ENCODE measurements around the gene APOL6. TPM values are rescaled to one million over a fixed set of nuclear protein-coding genes. Genes with fewer than 3 reads are reported as not detected.
A peak's percentile ranks its signal among the peaks of the same experiment; 100 is the strongest.

Gene APOL6
- polyA plus RNA-seq, 2 of the 4 experiments (the other 2 are of a cell fraction), result 1.3 to 2.7 TPM

GRCh38 chr22:35630387-35630793 is 17.9 kb upstream of the APOL6 start:
- DNase-seq (ENCODE audit: low read depth in 1 of 2, low spot score in 1 of 2), result peak; percentile 41 to 66
- Histone ChIP-seq H3K4me1 (peaks cover 36% of the 10 kb centered on the region), H3K4me3 (no peak overlapping the region), H3K27ac (peak overlapping the region; percentile 89 to 99), H3K9me3 (no peaks in the 10 kb centered on the region), H3K4me2 (peak overlapping the region; percentile 88)
- CTCF ChIA-PET, result interaction anchor here (0.9 to 2.7 kb wide), 7 partner anchors 15 to 494 kb away, joined by 3 to 12 read pairs (median 5); partner anchors contain the start of gene APOL6
- FAIRE-seq, result no peak
- POLR2A ChIA-PET, result interaction anchor here (0.6 to 1.5 kb wide), 2 partner anchors 35 to 399 kb away, joined by 5 to 7 read pairs; partner anchors contain the start of gene RBFOX2
- TF ChIP-seq USF2 (IDR thresholded peaks at IDR 0.05), result 0 out of 2 replicates have a peak, but pooled peaks have one; percentile 11
- TF ChIP-seq ZSCAN20 (CRISPR knock-in tag; IDR thresholded peaks at IDR 0.05), result no peak
- TF ChIP-seq ZFP36 (IDR thresholded peaks at IDR 0.05; ENCODE audit: borderline replicate concordance, partially characterized antibody), result no peak
- ATAC-seq, result peak; percentile 10 to 40; a peak in 5 of 6 replicates
- 76% methylated on average over 4 of the region's 4 CpGs for WGBS (ENCODE audit: missing lambda C conversion rate)

- TF ChIP-seq HDAC2 (IDR thresholded peaks at IDR 0.05), result no peak
- no peak for TF ChIP-seq POLR2AphosphoS2 (conservative IDR thresholded peaks at IDR 0.05; ENCODE audit: low read length)
- no peak for TF ChIP-seq PBX3 (IDR thresholded peaks at IDR 0.05)
- TF ChIP-seq CBX2 (IDR thresholded peaks at IDR 0.05; ENCODE audit: borderline replicate concordance, low read depth), result no peak
- no peak for TF ChIP-seq KDM5A (IDR thresholded peaks at IDR 0.05)
- no peak for TF ChIP-seq CEBPB (IDR thresholded peaks at IDR 0.05)
- no peak for TF ChIP-seq CHD4 (IDR thresholded peaks at IDR 0.05; ENCODE audit: borderline replicate concordance)
- no peak for TF ChIP-seq PHF8 (IDR thresholded peaks at IDR 0.05; ENCODE audit: borderline replicate concordance, low read depth)
- 91% methylated on average over 9 of the region's 9 CpGs for WGBS (ENCODE audit: missing lambda C conversion rate)
- no peaks in the 10 kb centered on the region for H3K9me3 ChIP-seq
- H3K4me1 ChIP-seq, result peaks cover 36% of the 10 kb centered on the region
- peak overlapping the region; percentile 89 to 99; a peak in 5 of 6 replicates for H3K27ac ChIP-seq
- H3K4me3 ChIP-seq, result no peak overlapping the region
- ATAC-seq, result no peak
- no peak for FAIRE-seq
- no peak overlapping the region for H3K4me2 ChIP-seq
- CTCF ChIA-PET, result interaction anchor here (0.8 to 2.7 kb wide), 16 partner anchors 10 to 493 kb away, joined by 3 to 12 read pairs (median 4); partner anchors contain the start of gene APOL6
- no peak for DNase-seq (ENCODE audit: low read depth in 1 of 2, low spot score in 1 of 2)
- POLR2A ChIA-PET, result interaction anchor here (1.5 kb wide), 1 partner anchor 398 kb away, joined by 5 read pairs; the partner anchor contains the start of gene RBFOX2
Observed at GRCh38 chr22:35630891-35631290, 17.4 kb upstream of the APOL6 start.

GRCh38 chr22:35631597-35631996 is 16.6 kb upstream of the APOL6 start:
- WGBS (ENCODE audit: missing lambda C conversion rate), result 54% methylated on average over 5 of the region's 5 CpGs
- peak overlapping the region in 1 of 2 experiments; percentile 99; a peak in 2 of 6 replicates for H3K27ac ChIP-seq
- ChIA-PET CTCF (interaction anchor here (0.7 to 2.7 kb wide), 17 partner anchors 11 to 493 kb away, joined by 3 to 12 read pairs (median 4); partner anchors contain the start of gene APOL6), POLR2A (interaction anchor here (0.5 to 0.6 kb wide), 2 partner anchors 163 to 252 kb away, joined by 3 to 5 read pairs; no protein-coding TSS in a partner anchor)
- H3K4me2 ChIP-seq, result no peak overlapping the region
- peaks cover 29% of the 10 kb centered on the region for H3K4me1 ChIP-seq
- DNase-seq (ENCODE audit: low read depth in 1 of 2, low spot score in 1 of 2), result peak; percentile 40 to 81
- peak in 1 of 2 experiments; percentile 34; a peak in 3 of 6 replicates for ATAC-seq
- no peak for TF ChIP-seq CHD4 (IDR thresholded peaks at IDR 0.05; ENCODE audit: borderline replicate concordance)
- TF ChIP-seq RAD21 (conservative IDR thresholded peaks at IDR 0.05 in 1 of 2, IDR thresholded peaks at IDR 0.05 in 1 of 2), result peak; percentile 51 to 68; a peak in 4 of 5 replicates
- no peak for TF ChIP-seq HOXA7 (CRISPR knock-in tag; IDR thresholded peaks at IDR 0.05)
- TF ChIP-seq ELK1 (IDR thresholded peaks at IDR 0.05; ENCODE audit: low read depth, low read length), result no peak
- no peak for TF ChIP-seq SREBF2 (IDR thresholded peaks at IDR 0.05)
- peak; percentile 48 for TF ChIP-seq CTCF (IDR thresholded peaks at IDR 0.05)
- TF ChIP-seq BHLHE40 (IDR thresholded peaks at IDR 0.05; ENCODE audit: low read depth, low read length), result no peak
- TF ChIP-seq NPAS2 (CRISPR knock-in tag; IDR thresholded peaks at IDR 0.05; ENCODE audit: borderline replicate concordance), result no peak
- no peak for TF ChIP-seq HOXB13 (CRISPR knock-in tag; IDR thresholded peaks at IDR 0.05; ENCODE audit: low read depth)
- TF ChIP-seq EP300 (IDR thresholded peaks at IDR 0.05), result no peak
- TF ChIP-seq E2F6 (IDR thresholded peaks at IDR 0.05; ENCODE audit: borderline replicate concordance, low read depth), result no peak
- TF ChIP-seq NFE2L2 (conservative IDR thresholded peaks at IDR 0.05; ENCODE audit: low read length), result no peak
- no peak for TF ChIP-seq FOSL2 (IDR thresholded peaks at IDR 0.05)
- no peak for TF ChIP-seq FOSL2 (CRISPR knock-in tag; IDR thresholded peaks at IDR 0.05)
- TF ChIP-seq RCOR1 (IDR thresholded peaks at IDR 0.05; ENCODE audit: low read depth, low read length), result no peak
- TF ChIP-seq RFX5 (IDR thresholded peaks at IDR 0.05), result no peak
- no peak for TF ChIP-seq ESRRA (IDR thresholded peaks at IDR 0.05; ENCODE audit: borderline replicate concordance, low read length)
- no peak for TF ChIP-seq ZFP36 (IDR thresholded peaks at IDR 0.05; ENCODE audit: borderline replicate concordance, partially characterized antibody)
- 0 out of 3 replicates have a peak, but pooled peaks have one; percentile 17 for TF ChIP-seq SMC3 (IDR thresholded peaks at IDR 0.05)
- no peak for FAIRE-seq
- H3K9me3 ChIP-seq, result no peaks in the 10 kb centered on the region
- H3K4me3 ChIP-seq, result no peak overlapping the region
